HepG2 (cell line): ENCODE results near the gene TAF9B. TPM values are rescaled to one million over a fixed set of nuclear protein-coding genes. Genes with fewer than 3 reads are reported as not detected.

Experiments
- ATM ChIP-seq: fragments of 450-650 bp; IDR thresholded peaks from 2 replicates; pipeline ENCODE4 v1.7.1; 2017; ENCODE audit warnings: mild to moderate bottlenecking, borderline replicate concordance
- CHD2 ChIP-seq: IDR thresholded peaks from 2 replicates; pipeline ENCODE4 v1.6.1; 2011; ENCODE audit warnings: low read depth, low read length, improper control_type of control experiment
- CREBL2 ChIP-seq: sonication (generic); formaldehyde crosslinking; IDR thresholded peaks from 2 replicates; pipeline ENCODE4 v1.8.1; 2023; ENCODE audit warnings: missing genetic modification reagents, mild to moderate bottlenecking, borderline replicate concordance
- GATAD1 ChIP-seq: IDR thresholded peaks from 2 replicates; pipeline ENCODE4 v1.6.1; 2016; ENCODE audit warnings: missing genetic modification reagents, missing compliant biosample characterization
- HOXD1 ChIP-seq: sonication (generic); formaldehyde crosslinking; IDR thresholded peaks from 2 replicates; pipeline ENCODE4 v1.5.0; 2020; ENCODE audit warnings: missing genetic modification reagents
- JDP2 ChIP-seq: sonication (generic); formaldehyde crosslinking; IDR thresholded peaks from 2 replicates; pipeline ENCODE4 v1.8.1; 2022; ENCODE audit warnings: missing genetic modification reagents, borderline replicate concordance
- KLF15 ChIP-seq: sonication (generic); formaldehyde crosslinking; IDR thresholded peaks from 2 replicates; pipeline ENCODE4 v1.8.1; 2023; ENCODE audit warnings: borderline replicate concordance, mild to moderate bottlenecking, inconsistent platforms, missing genetic modification reagents, mixed read lengths
- MEIS2 ChIP-seq: sonication (generic); formaldehyde crosslinking; IDR thresholded peaks from 2 replicates; pipeline ENCODE4 v1.9.0; 2021; ENCODE audit warnings: mild to moderate bottlenecking, missing genetic modification reagents
- NR0B2 ChIP-seq: sonication (generic); formaldehyde crosslinking; IDR thresholded peaks from 2 replicates; pipeline ENCODE4 v1.4.0; 2020; ENCODE audit warnings: mild to moderate bottlenecking, missing genetic modification reagents
- PAX8 ChIP-seq: sonication (generic); formaldehyde crosslinking; IDR thresholded peaks from 2 replicates; pipeline ENCODE4 v1.8.0; 2022; ENCODE audit warnings: mild to moderate bottlenecking, missing genetic modification reagents, borderline replicate concordance
- POLR2A ChIP-seq, 2 experiments: IDR thresholded peaks; 2 replicates each; pipeline ENCODE4 v1.6.1; 2011; ENCODE audit warnings: low read depth in 2 of 2, low read length in 2 of 2, mild to moderate bottlenecking in 1 of 2, moderate library complexity in 1 of 2; ENCODE audit not compliant: insufficient read depth in 1 of 2
- RFX1 ChIP-seq: fragments of 450-650 bp; IDR thresholded peaks from 2 replicates; pipeline ENCODE4 v1.6.1; 2017
- SRSF1 ChIP-seq: fragments of 200-400 bp; formaldehyde crosslinking; optimal IDR thresholded peaks from 2 replicates; pipeline ENCODE3; 2017; ENCODE audit warnings: mild to moderate bottlenecking, low read depth, low read length, moderate library complexity
- TCF7L2 ChIP-seq: IDR thresholded peaks from 2 replicates; pipeline ENCODE4 v1.6.1; 2011; ENCODE audit warnings: mild to moderate bottlenecking, low read depth, low read length, moderate library complexity
- ZNF10 ChIP-seq: sonication (generic); formaldehyde crosslinking; IDR thresholded peaks from 2 replicates; pipeline ENCODE4 v1.4.0; 2020; ENCODE audit warnings: mild to moderate bottlenecking, low read depth, missing genetic modification reagents, borderline replicate concordance
- ZNF136 ChIP-seq: sonication (generic); formaldehyde crosslinking; IDR thresholded peaks from 2 replicates; pipeline ENCODE4 v1.8.1; 2022; ENCODE audit warnings: low read depth, mild to moderate bottlenecking, moderate library complexity, missing genetic modification reagents
- ZNF207 ChIP-seq: fragments of 450-650 bp; IDR thresholded peaks from 2 replicates; pipeline ENCODE4 v1.6.1; 2016; ENCODE audit warnings: antibody characterized with exemption, borderline replicate concordance
- ZNF329 ChIP-seq: sonication (generic); formaldehyde crosslinking; IDR thresholded peaks from 2 replicates; pipeline ENCODE4 v1.9.0; 2021; ENCODE audit warnings: low read depth, mild to moderate bottlenecking, missing genetic modification reagents
- ZNF407 ChIP-seq: sonication (generic); formaldehyde crosslinking; IDR thresholded peaks from one replicate; pipeline ENCODE4 v1.5.1; 2020; ENCODE audit warnings: mild to moderate bottlenecking, missing genetic modification reagents; ENCODE audit errors: not compliant biosample characterization
- ZNF674 ChIP-seq: sonication (generic); formaldehyde crosslinking; IDR thresholded peaks from 2 replicates; pipeline ENCODE4 v1.5.0; 2020; ENCODE audit warnings: low read depth, mild to moderate bottlenecking, missing genetic modification reagents
- ZNF75D ChIP-seq: sonication (generic); formaldehyde crosslinking; IDR thresholded peaks from 2 replicates; pipeline ENCODE4 v1.8.1; 2023; ENCODE audit warnings: missing genetic modification reagents, mild to moderate bottlenecking, borderline replicate concordance
- ZNF776 ChIP-seq: sonication (generic); formaldehyde crosslinking; IDR thresholded peaks from 2 replicates; pipeline ENCODE4 v1.4.0; 2020; ENCODE audit warnings: mild to moderate bottlenecking, missing genetic modification reagents
- polyA plus RNA-seq, 8 experiments: library from polyadenylated mRNA; depleted of rRNA in 3 of 8; stranded (reverse) in 7 of 8; unstranded in 1 of 8; fragments of >200 nt; fragmentation: Illumina TruSeq in 4 of 8; extraction: Trizol in 4 of 8; gene quantifications; 2 replicates each; pipeline versions ENCODE4 v1.2.1 to v1.2.3, GENCODE V29; 2011 to 2016; ENCODE audit warnings: low read depth in 4 of 8, missing spikeins in 1 of 8, mixed read lengths in 1 of 8; ENCODE audit not compliant: insufficient read depth in 1 of 8
- total RNA-seq, 5 experiments: library from RNA; depleted of rRNA; stranded (reverse); fragments of >200 nt; fragmentation: Illumina TruSeq; extraction: Trizol; gene quantifications; 2 replicates each; pipeline ENCODE4 v1.2.3, GENCODE V29; 2016; ENCODE audit warnings: low read depth in 1 of 5

TAF9B gene
- total and polyA plus RNA-seq, 2 of the 13 experiments (the other 11 are each of a cell fraction or from before 2014, with no cell fraction given) = 10.8 to 15.2 TPM

- TF ChIP-seq ZNF329 (no peak), MEIS2 (CRISPR knock-in tag) (0 out of 2 replicates have a peak, but pooled peaks have one; percentile 17), KLF15 (0 out of 2 replicates have a peak, but pooled peaks have one; percentile 53), NR0B2 (CRISPR knock-in tag) (no peak), JDP2 (CRISPR knock-in tag) (no peak), POLR2A (IDR thresholded peaks at IDR 0.05; ENCODE audit: insufficient read depth in 1 of 2, low read depth in 2 of 2, low read length in 2 of 2) (peak; percentile 57 to 72), ZNF674 (CRISPR knock-in tag) (no peak), TCF7L2 (no peak), RFX1 (no peak), SRSF1 (peak; percentile 40), ZNF207 (no peak), GATAD1 (peak; percentile 10; the same call in 1 of the 2 replicates), ZNF407 (CRISPR knock-in tag) (no peak), CREBL2 (no peak), ZNF10 (no peak), ZNF75D (no peak), HOXD1 (CRISPR knock-in tag) (no peak), ATM (no peak), ZNF776 (CRISPR knock-in tag) (no peak), PAX8 (CRISPR knock-in tag) (no peak), ZNF136 (CRISPR knock-in tag) (no peak), CHD2 (no peak)
Measured at GRCh38 chrX:78139160-78140123, at the start of gene TAF9B (continued).
